Dedifferentiated amniotic fluid mesenchymal stem cell (primary cell): Measurements from ENCODE around the gene TMEFF1.

Experiments
- DNase-seq: peaks from one replicate; pipeline ENCODE4 v3.0.0-alpha.2; 2016; ENCODE audit errors: extremely low spot score

The TMEFF1 gene

GRCh38 chr9:100447041-100447440 lies 25.9 kb upstream of the TMEFF1 start:
- DNase-seq = no peak

DNA sequence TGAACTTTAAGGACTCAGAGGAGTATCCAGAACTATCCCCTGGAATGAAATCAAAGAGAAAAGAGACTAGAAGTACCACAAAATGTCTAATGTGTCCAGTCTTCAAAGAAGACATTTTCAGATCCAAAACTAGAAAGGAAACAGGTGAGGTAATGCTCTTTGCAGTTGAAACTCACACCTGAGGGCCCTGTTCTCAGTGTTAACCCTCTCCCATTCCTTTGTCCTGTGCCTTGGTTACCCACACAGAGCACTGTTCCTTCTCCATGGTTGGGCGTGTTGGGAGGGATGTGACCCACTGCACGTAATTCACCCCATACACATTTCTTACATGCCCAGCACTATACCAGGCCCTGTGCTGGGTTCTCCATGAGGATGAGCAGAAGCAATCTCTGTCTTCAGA lies 24.7 kb upstream of the TMEFF1 start:
- no peak for DNase-seq

DNA sequence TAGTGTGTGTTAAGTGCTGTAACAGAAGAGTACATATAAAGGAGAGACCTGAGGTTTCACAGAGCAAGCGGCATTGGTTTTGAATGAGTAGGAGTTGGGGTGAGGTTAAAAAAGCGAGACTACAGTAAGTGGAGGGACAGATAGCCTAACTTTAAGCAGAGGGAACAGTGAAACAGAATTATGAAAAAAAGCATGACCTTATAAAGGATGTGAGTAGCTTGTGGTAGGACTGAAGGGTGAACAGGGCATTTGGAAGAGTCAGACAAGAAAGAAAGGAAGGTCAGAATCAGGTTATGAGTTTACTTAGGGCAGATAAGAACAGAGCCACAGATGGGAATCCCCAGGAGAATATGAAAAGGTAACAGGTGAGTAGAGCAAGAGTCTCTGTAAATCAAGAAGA lies 23.5 kb upstream of the TMEFF1 start:
- no peak for DNase-seq

DNA sequence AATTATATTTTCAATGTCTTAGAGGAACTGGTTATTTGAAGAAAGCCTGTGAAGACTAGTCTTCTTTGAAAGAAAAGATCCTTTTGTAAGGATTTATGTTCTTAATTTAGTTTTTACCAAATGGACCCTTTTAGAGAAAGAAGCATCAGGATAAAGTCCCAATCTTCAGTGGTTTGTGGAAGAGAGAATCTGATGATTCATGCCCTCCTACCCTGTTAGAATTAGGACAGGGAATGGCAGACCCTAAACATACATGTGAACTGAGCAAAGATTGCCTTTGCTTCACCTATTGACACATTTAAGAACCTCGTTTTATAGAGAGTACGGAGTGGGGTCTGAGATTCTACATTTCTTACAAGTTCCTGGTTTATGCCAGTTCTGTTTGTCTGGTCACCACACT lies 20.1 kb upstream of the TMEFF1 start:
- no peak for DNase-seq

- peak; percentile 38 for DNase-seq
These were observed 17.5 kb upstream of the TMEFF1 start for GRCh38 chr9:100455470-100455869.

GRCh38 chr9:100457517-100457916 lies 15.4 kb upstream of the TMEFF1 start:
- DNase-seq = no peak

DNA sequence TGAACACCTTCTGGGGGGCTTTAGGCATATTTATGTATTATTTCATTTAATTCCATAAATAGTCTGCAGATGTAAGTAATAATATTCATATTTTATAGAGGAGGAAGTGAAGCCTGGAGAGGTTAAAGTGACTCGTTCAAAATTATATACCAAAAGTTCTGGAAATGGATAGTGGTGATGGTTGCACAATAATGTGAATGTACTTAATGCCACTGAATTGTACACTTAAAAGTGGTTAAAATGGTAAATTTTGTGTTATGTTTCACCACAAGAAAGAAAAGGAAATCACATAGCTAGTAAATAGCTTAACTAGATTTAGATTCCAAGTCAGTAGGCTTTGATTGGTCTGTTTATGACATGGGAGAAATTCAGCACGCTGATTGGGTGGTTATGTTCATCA lies 13.0 kb upstream of the TMEFF1 start:
- DNase-seq = no peak

DNA sequence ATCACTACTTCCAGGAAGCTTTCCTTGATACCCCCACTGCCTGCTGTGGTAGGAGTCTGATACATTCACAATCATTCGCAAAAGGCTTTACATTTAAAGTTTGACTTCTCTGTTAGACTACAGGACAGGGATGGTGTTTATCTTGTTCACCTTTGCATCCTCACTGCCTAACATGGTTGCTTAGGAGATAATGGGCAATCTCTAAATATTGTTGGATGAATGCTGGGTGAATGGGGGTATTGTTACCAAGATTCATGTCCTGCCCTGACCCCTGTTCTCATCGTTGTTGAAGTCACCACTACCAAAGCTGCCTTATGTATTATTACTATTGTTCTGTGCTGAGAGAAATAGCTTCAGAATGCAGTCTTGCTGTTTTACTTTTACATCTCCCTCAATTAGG lies 7.7 kb upstream of the TMEFF1 start:
- DNase-seq = no peak

DNA sequence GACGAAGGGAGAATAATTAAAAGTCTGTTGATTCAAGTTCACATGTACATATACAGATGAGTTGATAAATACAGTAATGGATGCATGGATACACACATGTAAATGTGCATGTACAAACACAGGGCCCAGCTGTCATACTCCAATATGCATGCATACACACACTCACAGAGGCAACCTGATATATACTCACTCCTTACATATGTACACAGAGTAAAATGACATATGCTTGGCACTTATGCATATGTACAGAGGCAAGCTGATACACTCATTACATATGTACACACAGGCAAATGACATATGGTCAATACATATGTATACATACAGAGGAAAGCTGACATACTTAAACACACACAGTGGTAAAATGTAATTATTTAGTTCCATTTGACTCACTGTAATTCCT lies 7.2 kb upstream of the TMEFF1 start:
- no peak for DNase-seq

GRCh38 chr9:100466171-100466828 lies 6.6 kb upstream of the TMEFF1 start:
- no peak for DNase-seq

DNA sequence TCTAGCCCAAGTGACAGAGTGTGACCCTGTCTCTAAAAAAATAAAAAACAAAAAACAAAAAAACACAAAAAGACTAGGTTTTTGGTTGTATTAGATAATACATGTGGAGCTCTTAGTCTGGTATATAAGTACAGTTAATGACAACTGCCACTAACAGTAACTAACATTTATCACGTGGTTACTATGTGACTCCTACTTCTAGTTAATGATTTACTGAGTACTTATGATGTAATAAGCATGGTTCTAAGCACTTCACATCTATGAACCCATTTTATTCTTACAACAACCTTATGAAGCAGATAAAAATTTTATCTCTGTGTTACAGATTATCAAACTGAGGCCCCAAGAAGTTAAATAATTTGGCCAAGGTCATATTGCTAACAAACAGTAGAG lies 6.1 kb upstream of the TMEFF1 start:
- DNase-seq = no peak

- DNase-seq = no peak
These were observed 4.9 kb upstream of the TMEFF1 start for GRCh38 chr9:100468041-100468440.

- DNase-seq = no peak
These were observed 681 bp upstream of the TMEFF1 start for GRCh38 chr9:100472268-100472667.

- DNase-seq = no peak
These were observed 530 bp downstream of the TMEFF1 start for GRCh38 chr9:100473276-100474081.

GRCh38 chr9:100474082-100474923 lies 1.4 kb downstream of the TMEFF1 start:
- no peak for DNase-seq

- no peak for DNase-seq
These were observed 2.0 kb downstream of the TMEFF1 start for GRCh38 chr9:100474924-100475276.

DNA sequence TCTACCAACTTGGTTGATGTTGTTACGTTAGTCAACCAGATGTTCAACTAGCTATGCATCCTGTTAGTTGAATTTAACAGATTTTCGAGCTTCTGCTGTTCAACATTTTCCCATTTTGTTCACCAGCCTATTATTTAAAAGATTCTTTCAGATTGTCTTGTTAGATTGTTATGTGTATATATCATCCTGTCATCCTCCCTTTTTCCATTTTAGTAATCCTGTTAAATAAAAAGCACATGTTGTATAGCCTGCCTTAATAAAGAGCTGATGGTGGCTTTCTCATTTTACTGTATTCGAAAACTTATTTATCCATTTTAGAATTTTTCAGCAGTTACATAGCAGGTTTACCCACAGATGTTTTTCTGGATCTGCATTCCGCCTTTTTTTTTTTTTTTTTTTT lies 4.3 kb downstream of the TMEFF1 start:
- DNase-seq = no peak

GRCh38 chr9:100478192-100478591 lies 5.2 kb downstream of the TMEFF1 start:
- DNase-seq = no peak

GRCh38 chr9:100479820-100480219 lies 6.9 kb downstream of the TMEFF1 start:
- no peak for DNase-seq

DNA sequence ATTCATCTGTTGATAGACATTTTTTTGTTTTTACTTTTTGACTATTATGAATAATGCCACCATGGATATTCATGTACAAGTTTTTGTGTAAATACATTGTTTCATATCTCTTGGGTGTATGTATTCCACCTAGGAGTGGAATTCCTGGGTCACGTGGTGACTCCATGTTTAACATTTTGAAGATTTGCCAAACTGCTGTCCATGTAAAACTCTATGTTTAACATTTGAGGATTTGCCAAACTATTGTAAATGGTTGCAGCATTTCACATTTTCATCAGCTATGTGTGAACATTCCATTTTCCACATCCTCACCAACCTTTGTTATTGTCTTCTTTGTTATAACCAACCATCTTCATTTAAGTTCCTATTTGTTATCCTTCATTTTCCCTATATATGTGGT lies 12.2 kb downstream of the TMEFF1 start:
- no peak for DNase-seq

- DNase-seq = no peak
These were observed 13.7 kb downstream of the TMEFF1 start for GRCh38 chr9:100486479-100487176.

DNA sequence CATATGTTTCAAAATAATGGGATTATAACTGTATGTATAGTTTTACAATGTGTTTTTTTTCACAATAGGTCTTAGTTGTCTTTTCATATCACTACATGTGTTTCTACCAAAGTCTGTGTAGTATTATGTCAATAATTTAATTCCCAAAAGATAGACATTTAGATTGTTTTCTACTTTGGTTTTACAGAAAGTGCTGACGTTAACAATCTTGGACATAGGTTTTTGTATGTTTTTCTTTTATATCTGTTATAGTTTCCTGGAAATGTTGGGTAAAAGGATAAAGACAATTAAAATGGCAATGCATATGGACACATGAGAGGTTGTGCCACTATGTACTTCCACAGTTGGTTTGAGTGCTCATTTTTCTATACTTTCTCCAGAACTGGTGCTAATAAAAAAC lies 15.2 kb downstream of the TMEFF1 start:
- DNase-seq = no peak
